Lower lobe of right lung (tissue), 2 donors: ENCODE results near the gene SUPT6H. TPM values are rescaled to one million over a fixed set of nuclear protein-coding genes. Genes with fewer than 3 reads are reported as not detected.

Experiments
- ATAC-seq, 2 donors: fragments of 200-7000 bp; cut with Tn5 transposase; one replicate each; pipeline ENCODE4 v1.9.1; 2020 to 2022; ENCODE audit warnings: mild to moderate bottlenecking in 2 of 2, moderate library complexity in 2 of 2
- DNase-seq: peaks from one replicate; pipeline ENCODE4 v3.0.0-alpha.2; 2020
- H3K27ac ChIP-seq: fragments of 200-600 bp; one replicate; pipeline ENCODE4 v1.8.0; 2022
- H3K27me3 ChIP-seq: fragments of 200-600 bp; one replicate; pipeline ENCODE4 v1.8.0; 2022; ENCODE audit warnings: low read depth
- H3K36me3 ChIP-seq: fragments of 200-600 bp; one replicate; pipeline ENCODE4 v1.8.0; 2022; ENCODE audit warnings: mild to moderate bottlenecking
- H3K4me1 ChIP-seq: fragments of 200-600 bp; one replicate; pipeline ENCODE4 v1.8.0; 2022
- H3K4me3 ChIP-seq: fragments of 200-600 bp; one replicate; pipeline ENCODE4 v1.8.0; 2022; ENCODE audit warnings: mild to moderate bottlenecking
- H3K9me3 ChIP-seq: fragments of 200-600 bp; one replicate; pipeline ENCODE4 v1.8.0; 2022
- CTCF ChIP-seq: fragments of 200-600 bp; IDR thresholded peaks from one replicate; pipeline ENCODE4 v1.8.0; 2022; ENCODE audit warnings: antibody characterized with exemption, mild to moderate bottlenecking
- intact Hi-C: fragments of 100-400 bp; cut with DNase I; formaldehyde crosslinking; loops from one replicate; pipeline ENCODE4 v1.11.0; 2022
- total RNA-seq: library from RNA; stranded (reverse); fragmentation: NEBNext Ultra II Directional; extraction: Animal tissue kit (Norgen Biotek cat#: 25700); gene quantifications from one replicate; pipeline ENCODE4 v1.2.1, GENCODE V29; 2021
- donor health status: DM: no; HTN: yes; CAD: no; lungs with severe emphysema.

SUPT6H gene
- total RNA-seq, 1 donor from 2014 or later, result 60.3 TPM

GRCh38 chr17:28702752-28703150 lies 40.7 kb downstream of the SUPT6H start:
- intact Hi-C loops, result no loop called here
- TF ChIP-seq CTCF, result no peak
- Histone ChIP-seq H3K36me3 (peaks cover 71% of the 10 kb centered on the region), H3K27ac (no peak overlapping the region), H3K9me3 (no peaks in the 10 kb centered on the region), H3K4me1 (no peaks in the 10 kb centered on the region), H3K4me3 (no peak overlapping the region), H3K27me3 (no peaks in the 10 kb centered on the region)
- ATAC-seq (no peak), DNase-seq (no peak)

- no peak overlapping the region for H3K4me3 ChIP-seq
- no peaks in the 10 kb centered on the region for H3K27me3 ChIP-seq
- TF ChIP-seq CTCF, result no peak
- H3K27ac ChIP-seq, result no peak overlapping the region
- DNase-seq (no peak), ATAC-seq (no peak)
- intact Hi-C loops, result no loop called here
- H3K36me3 ChIP-seq, result peaks cover 62% of the 10 kb centered on the region
- H3K4me1 ChIP-seq, result no peaks in the 10 kb centered on the region
- H3K9me3 ChIP-seq, result no peaks in the 10 kb centered on the region
Observed at GRCh38 chr17:28703552-28704218, 41.7 kb downstream of the SUPT6H start.

- no peak for TF ChIP-seq CTCF
- Histone ChIP-seq H3K4me3 (no peak overlapping the region), H3K27me3 (no peaks in the 10 kb centered on the region), H3K9me3 (no peaks in the 10 kb centered on the region), H3K36me3 (peaks cover 55% of the 10 kb centered on the region), H3K27ac (no peak overlapping the region), H3K4me1 (no peaks in the 10 kb centered on the region)
- intact Hi-C loops, result no loop called here
- ATAC-seq (no peak), DNase-seq (no peak)
Observed at GRCh38 chr17:28704219-28704858, 42.3 kb downstream of the SUPT6H start.

- Histone ChIP-seq H3K9me3 (no peaks in the 10 kb centered on the region), H3K36me3 (peaks cover 47% of the 10 kb centered on the region), H3K4me1 (no peaks in the 10 kb centered on the region), H3K27ac (no peak overlapping the region), H3K27me3 (no peaks in the 10 kb centered on the region), H3K4me3 (no peak overlapping the region)
- DNase-seq (no peak), ATAC-seq (no peak)
- no peak for TF ChIP-seq CTCF
- intact Hi-C loops, result no loop called here
Observed at GRCh38 chr17:28705074-28705659, 43.2 kb downstream of the SUPT6H start.

GRCh38 chr17:28705728-28706334 lies 43.8 kb downstream of the SUPT6H start:
- H3K4me1 ChIP-seq, result no peaks in the 10 kb centered on the region
- peaks cover 40% of the 10 kb centered on the region for H3K36me3 ChIP-seq
- intact Hi-C loops, result no loop called here
- H3K4me3 ChIP-seq, result no peak overlapping the region
- DNase-seq (no peak), ATAC-seq (no peak)
- H3K27me3 ChIP-seq, result no peaks in the 10 kb centered on the region
- H3K27ac ChIP-seq, result no peak overlapping the region
- no peaks in the 10 kb centered on the region for H3K9me3 ChIP-seq
- TF ChIP-seq CTCF, result no peak
